GM23248 (cell line): ENCODE measurements around the gene DIS3L. TPM values are rescaled to one million over a fixed set of nuclear protein-coding genes. Genes with fewer than 3 reads are reported as not detected.

Experiments used
- DNase-seq: peaks from one replicate; pipeline ENCODE4 v3.0.0-alpha.2; 2015
- H2AFZ ChIP-seq: fragments of 200-600 bp; sonication (generic); 2 replicates; pipeline ENCODE4 v1.6.1; 2016; ENCODE audit warnings: antibody characterized with exemption
- H3F3A ChIP-seq: fragments of 200-600 bp; sonication (generic); 2 replicates; pipeline ENCODE4 v1.6.1; 2016; ENCODE audit warnings: mild to moderate bottlenecking, antibody characterized with exemption, mixed run types; ENCODE audit not compliant: insufficient read depth
- H3K27ac ChIP-seq: fragments of 200-600 bp; sonication (generic); 2 replicates; pipeline ENCODE4 v1.5.1; 2016; ENCODE audit warnings: mild to moderate bottlenecking
- H3K27me3 ChIP-seq: fragments of 200-600 bp; sonication (generic); replicated peaks from 2 replicates; pipeline ENCODE4 v1.6.1; 2016; ENCODE audit warnings: mild to moderate bottlenecking; ENCODE audit not compliant: insufficient read depth
- H3K36me3 ChIP-seq: fragments of 200-600 bp; sonication (generic); 2 replicates; pipeline ENCODE4 v1.6.1; 2016; ENCODE audit warnings: low read depth, mild to moderate bottlenecking
- H3K4me1 ChIP-seq: fragments of 200-600 bp; sonication (generic); 2 replicates; pipeline ENCODE4 v1.6.1; 2016; ENCODE audit warnings: mild to moderate bottlenecking; ENCODE audit not compliant: insufficient read depth
- H3K4me2 ChIP-seq: fragments of 200-600 bp; sonication (generic); one replicate; pipeline ENCODE4 v1.6.1; 2016; ENCODE audit warnings: mild to moderate bottlenecking; ENCODE audit not compliant: unreplicated experiment
- H3K4me3 ChIP-seq: fragments of 200-600 bp; sonication (generic); 2 replicates; pipeline ENCODE4 v1.5.1; 2016; ENCODE audit warnings: mild to moderate bottlenecking
- H3K79me2 ChIP-seq: fragments of 200-600 bp; sonication (generic); 2 replicates; pipeline ENCODE4 v1.6.1; 2016; ENCODE audit warnings: mild to moderate bottlenecking; ENCODE audit not compliant: insufficient read depth
- H3K9ac ChIP-seq: fragments of 200-600 bp; sonication (generic); 2 replicates; pipeline ENCODE4 v1.6.1; 2016; ENCODE audit warnings: mild to moderate bottlenecking
- H3K9me2 ChIP-seq: fragments of 200-600 bp; sonication (generic); 2 replicates; pipeline ENCODE4 v1.6.1; 2016; ENCODE audit warnings: mixed run types, mild to moderate bottlenecking, moderate library complexity; ENCODE audit not compliant: insufficient read depth
- H3K9me3 ChIP-seq: fragments of 200-600 bp; sonication (generic); one replicate; pipeline ENCODE4 v1.6.1; 2017; ENCODE audit warnings: low read depth
- H4K20me1 ChIP-seq: fragments of 200-600 bp; sonication (generic); 2 replicates; pipeline ENCODE4 v1.6.0; 2016; ENCODE audit not compliant: insufficient read depth
- EZH2 ChIP-seq: fragments of 200-600 bp; sonication (generic); IDR thresholded peaks from 2 replicates; pipeline ENCODE4 v1.6.1; 2018; ENCODE audit warnings: antibody characterized with exemption, mild to moderate bottlenecking; ENCODE audit not compliant: insufficient read depth, poor library complexity, severe bottlenecking
- EZH2phosphoT487 ChIP-seq: fragments of 200-600 bp; sonication (generic); IDR thresholded peaks from 2 replicates; pipeline ENCODE4 v1.6.1; 2018; ENCODE audit warnings: antibody characterized with exemption, moderate library complexity, mild to moderate bottlenecking, low read depth; ENCODE audit not compliant: insufficient read depth
- WGBS, 2 experiments: methylation state at CpG; one replicate each; pipeline ENCODE4 v1.1.6; 2015 to 2017; ENCODE audit warnings: low lambda C conversion rate in 2 of 2, low coverage in 1 of 2; ENCODE audit errors: missing lambda C conversion rate in 2 of 2; 5-methylcytosine and 5-hydroxymethylcytosine counted together
- in situ Hi-C: fragments of 300-500 bp; cut with MboI; formaldehyde crosslinking; loops from 2 replicates; pipeline ENCODE4 v1.15.0; 2020
- polyA plus RNA-seq: library from polyadenylated mRNA; unstranded; fragments of >200 nt; fragmentation: Nextera tagmentation; extraction: Ambion mirVana; gene quantifications from 2 replicates; pipeline ENCODE4 v1.2.1, GENCODE V29; 2016
- total RNA-seq: library from RNA; depleted of rRNA; stranded (reverse); fragments of >200 nt; shearing (Covaris generic); gene quantifications from 2 replicates; pipeline ENCODE4 v1.2.3, GENCODE V29; 2014

Gene DIS3L
- total and polyA plus RNA-seq, 2 experiments from 2014 or later = 15.6 to 23.7 TPM

DNA sequence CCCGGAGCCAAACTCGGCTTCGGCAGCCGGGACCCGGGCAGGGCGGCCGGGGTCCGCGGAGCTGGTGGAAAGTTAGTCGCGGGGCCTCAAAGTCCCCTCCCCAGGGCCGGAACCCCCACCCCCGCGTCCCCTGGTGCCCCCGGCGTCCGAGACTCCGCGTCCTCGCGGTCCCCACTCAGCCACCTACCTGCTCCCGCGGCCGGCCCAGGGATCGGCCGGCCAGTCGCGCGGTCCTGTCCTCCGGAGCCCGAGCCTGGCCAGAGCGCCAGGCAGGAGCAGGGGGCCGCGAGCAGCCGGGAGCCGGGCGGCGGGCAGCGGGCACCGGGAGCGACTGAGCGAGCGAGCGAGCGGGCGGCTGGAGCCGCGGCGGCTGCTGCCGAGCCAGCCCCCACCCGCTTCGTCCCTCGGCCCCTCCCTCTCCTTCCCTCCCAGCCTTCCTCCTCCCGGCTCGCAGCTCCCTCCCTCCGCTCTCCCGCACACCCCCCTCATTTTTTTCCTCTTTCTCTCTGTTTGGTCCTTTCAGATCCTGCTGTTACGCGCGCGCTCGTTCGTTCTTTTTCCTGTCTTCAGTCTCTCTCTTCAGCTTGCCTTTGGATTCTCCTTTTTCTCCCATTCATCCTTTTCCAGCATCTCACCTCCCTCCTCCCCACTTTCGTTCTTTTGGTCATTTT, 39.8 kb upstream of the DIS3L start, which contains the start of gene MEGF11:
Gene MEGF11 (minus strand): TSS at position 333 of the 671 bp plus-strand sequence. CDS start 125,347 bp downstream, outside the sequence.
- Histone ChIP-seq H3K27ac (no peak within 1 kb of the TSS), H3K9me2 (no peaks in the 10 kb centered on the region), H3F3A (no peaks in the 10 kb centered on the region), H3K79me2 (no peaks in the 10 kb centered on the region), H3K4me3 (peak within 1 kb of the TSS; percentile 71), H3K36me3 (no peaks in the 10 kb centered on the region), H3K9ac (no peak within 1 kb of the TSS), H2AFZ (peak within 1 kb of the TSS; percentile 72), H4K20me1 (no peaks in the 10 kb centered on the region), H3K4me2 (peak within 1 kb of the TSS; percentile 84), H3K27me3 (peaks cover 94% of the 10 kb centered on the region), H3K9me3 (no peaks in the 10 kb centered on the region), H3K4me1 (peaks cover 8% of the 10 kb centered on the region)
- 1 to 3% methylated on average over 10 to 31 of the region's 64 CpGs for WGBS, 2 experiments
- in situ Hi-C loops = no loop called here
- TF ChIP-seq EZH2 = no peak
- no peak for TF ChIP-seq EZH2phosphoT487
- peak; percentile 44 for DNase-seq

DNA sequence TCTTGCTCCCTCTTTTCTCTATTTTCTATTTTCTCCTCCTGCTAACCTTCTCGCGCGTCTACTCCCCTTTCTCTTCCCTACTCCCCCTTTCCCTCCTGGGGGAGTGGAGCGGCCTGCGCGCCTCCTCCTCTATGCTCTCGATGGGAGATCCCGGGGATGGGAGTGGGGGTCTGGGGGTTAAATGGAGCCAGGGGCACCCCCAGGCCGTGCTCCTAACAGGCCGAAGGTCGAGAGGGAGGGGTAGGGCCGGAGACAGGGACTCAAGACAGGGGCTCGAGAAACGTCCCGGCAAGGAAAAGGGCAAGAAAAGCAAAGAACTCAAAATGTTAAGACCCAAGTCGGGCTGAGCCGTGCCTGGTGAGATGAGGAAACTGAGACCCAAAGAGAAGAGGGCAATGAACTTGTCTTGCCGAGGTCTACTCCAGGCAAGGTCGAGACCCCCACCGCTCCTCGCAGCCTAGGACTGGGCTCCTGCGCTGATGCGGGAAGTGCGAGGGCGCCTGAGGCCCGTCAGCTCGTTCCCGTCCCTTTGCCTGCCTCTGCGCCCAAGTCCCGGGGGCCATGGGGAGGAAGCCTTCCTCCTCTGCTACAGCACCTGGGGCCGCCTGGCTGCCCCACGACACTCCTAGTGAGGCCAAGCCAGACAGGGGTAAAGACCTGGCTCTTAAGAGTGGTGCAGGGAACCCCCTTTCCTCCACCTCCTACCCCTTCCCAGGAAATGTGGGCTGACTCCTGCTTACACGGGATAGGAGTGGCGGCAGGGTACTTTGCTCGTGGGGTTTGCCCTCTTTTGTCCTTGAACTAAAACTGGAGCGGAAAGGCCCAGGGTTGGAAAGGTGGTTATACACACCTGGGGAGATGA, 39.0 kb upstream of the DIS3L start:
- Histone ChIP-seq H3K4me2 (peak overlapping the region; percentile 84), H4K20me1 (no peaks in the 10 kb centered on the region), H3K36me3 (no peaks in the 10 kb centered on the region), H3K4me3 (peak overlapping the region; percentile 71), H2AFZ (peak overlapping the region; percentile 62; the same call in 1 of the 2 replicates), H3K4me1 (peaks cover 8% of the 10 kb centered on the region), H3K79me2 (no peaks in the 10 kb centered on the region), H3K27me3 (peaks cover 87% of the 10 kb centered on the region), H3K9ac (no peak overlapping the region), H3K27ac (no peak overlapping the region), H3K9me2 (no peaks in the 10 kb centered on the region), H3K9me3 (no peaks in the 10 kb centered on the region), H3F3A (no peaks in the 10 kb centered on the region)
- in situ Hi-C loops = no loop called here
- 11 to 14% methylated on average over 34 to 36 of the region's 36 CpGs for WGBS, 2 experiments
- peak; percentile 98 for TF ChIP-seq EZH2
- TF ChIP-seq EZH2phosphoT487 = no peak
- no peak for DNase-seq

DNA sequence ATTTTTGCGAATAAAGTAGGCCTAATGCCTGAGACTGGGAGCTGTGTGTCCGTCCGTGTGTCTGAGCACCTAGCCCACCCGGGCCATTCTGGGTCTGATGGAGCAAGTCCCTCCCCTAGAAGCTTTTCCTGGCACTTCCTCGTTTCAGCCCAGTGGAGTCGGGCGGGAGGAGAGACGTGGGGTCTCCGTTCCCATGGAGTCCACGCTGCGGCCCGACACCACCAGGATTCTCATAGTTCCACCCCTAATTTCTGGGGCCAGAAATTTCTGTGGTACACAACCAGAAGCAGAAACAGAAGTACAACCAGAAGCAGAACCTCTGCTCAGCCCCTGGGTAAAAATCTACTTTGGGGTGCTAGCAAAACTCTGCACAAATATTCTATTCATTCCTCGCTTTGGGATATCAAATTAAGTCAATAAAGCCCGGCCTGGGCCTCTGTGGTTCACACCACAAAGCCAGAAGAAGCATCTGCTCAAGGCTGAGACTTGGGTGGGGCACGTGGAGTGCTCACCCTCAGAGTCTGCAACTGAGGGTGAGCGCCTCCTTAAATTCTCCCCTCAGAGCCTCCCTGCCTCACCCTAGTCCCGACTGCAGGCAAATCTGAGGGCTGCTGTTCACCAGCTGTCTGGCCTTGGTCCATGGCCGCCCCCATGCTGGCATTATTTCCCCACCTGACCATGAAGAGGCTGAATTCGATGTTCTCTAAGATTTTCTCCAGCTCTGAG, 38.3 kb upstream of the DIS3L start:
- Histone ChIP-seq H3K9me2 (no peaks in the 10 kb centered on the region), H3K4me1 (peaks cover 8% of the 10 kb centered on the region), H2AFZ (no peak overlapping the region), H3K4me2 (no peak overlapping the region), H3K9ac (no peak overlapping the region), H3F3A (no peaks in the 10 kb centered on the region), H3K27me3 (peaks cover 85% of the 10 kb centered on the region), H3K36me3 (no peaks in the 10 kb centered on the region), H3K9me3 (no peaks in the 10 kb centered on the region), H3K79me2 (no peaks in the 10 kb centered on the region), H3K4me3 (no peak overlapping the region), H4K20me1 (no peaks in the 10 kb centered on the region), H3K27ac (no peak overlapping the region)
- 21 to 22% methylated on average over 19 of the region's 19 CpGs for WGBS, 2 experiments
- TF ChIP-seq EZH2 = peak; percentile 69
- no peak for TF ChIP-seq EZH2phosphoT487
- DNase-seq = no peak
- in situ Hi-C loops = no loop called here

DNA sequence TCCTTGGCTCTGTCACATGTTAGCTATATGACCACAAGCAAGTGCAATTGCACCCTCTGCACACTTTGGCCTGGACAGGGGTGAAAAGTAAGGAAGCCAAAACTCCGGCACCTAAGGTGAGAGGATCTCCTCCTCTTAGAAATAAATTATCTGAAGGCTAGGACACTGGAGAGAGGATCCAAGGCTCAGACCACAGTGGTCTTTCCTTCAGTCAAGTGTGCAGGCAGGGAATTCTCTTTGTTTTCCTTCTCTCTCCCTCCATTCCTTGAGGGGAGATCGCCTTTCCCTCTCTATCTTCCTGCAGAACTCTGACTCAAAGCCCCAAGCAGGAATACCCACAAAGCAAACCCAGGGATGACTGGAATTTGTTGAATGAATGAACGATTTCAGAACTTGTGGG, 36.7 kb upstream of the DIS3L start:
- peaks cover 8% of the 10 kb centered on the region for H3K4me1 ChIP-seq
- in situ Hi-C loops = no loop called here

More for the DNA sequence above, 36.7 kb upstream of the DIS3L start:
- TF ChIP-seq EZH2phosphoT487 (no peak), EZH2 (no peak)
- 67 to 71% methylated on average over 3 of the region's 3 CpGs for WGBS, 2 experiments
- no peaks in the 10 kb centered on the region for H3K9me2 ChIP-seq
- no peak overlapping the region for H3K9ac ChIP-seq
- no peak overlapping the region for H3K4me3 ChIP-seq
- no peaks in the 10 kb centered on the region for H3K79me2 ChIP-seq
- H3K36me3 ChIP-seq = no peaks in the 10 kb centered on the region
- no peaks in the 10 kb centered on the region for H3K9me3 ChIP-seq
- H3K27ac ChIP-seq = no peak overlapping the region
- H3K4me2 ChIP-seq = no peak overlapping the region
- no peaks in the 10 kb centered on the region for H3F3A ChIP-seq
- no peak overlapping the region for H2AFZ ChIP-seq
- peaks cover 73% of the 10 kb centered on the region for H3K27me3 ChIP-seq
- no peaks in the 10 kb centered on the region for H4K20me1 ChIP-seq
- DNase-seq = no peak
